GM23248 (cell line): ENCODE measurements around the gene FOXL2.

ENCODE experiments used
- EZH2 ChIP-seq: fragments of 200-600 bp; sonication (generic); IDR thresholded peaks from 2 replicates; pipeline ENCODE4 v1.6.1; 2018; ENCODE audit warnings: antibody characterized with exemption, mild to moderate bottlenecking; ENCODE audit not compliant: insufficient read depth, poor library complexity, severe bottlenecking
- EZH2phosphoT487 ChIP-seq: fragments of 200-600 bp; sonication (generic); IDR thresholded peaks from 2 replicates; pipeline ENCODE4 v1.6.1; 2018; ENCODE audit warnings: antibody characterized with exemption, moderate library complexity, mild to moderate bottlenecking, low read depth; ENCODE audit not compliant: insufficient read depth

DNA sequence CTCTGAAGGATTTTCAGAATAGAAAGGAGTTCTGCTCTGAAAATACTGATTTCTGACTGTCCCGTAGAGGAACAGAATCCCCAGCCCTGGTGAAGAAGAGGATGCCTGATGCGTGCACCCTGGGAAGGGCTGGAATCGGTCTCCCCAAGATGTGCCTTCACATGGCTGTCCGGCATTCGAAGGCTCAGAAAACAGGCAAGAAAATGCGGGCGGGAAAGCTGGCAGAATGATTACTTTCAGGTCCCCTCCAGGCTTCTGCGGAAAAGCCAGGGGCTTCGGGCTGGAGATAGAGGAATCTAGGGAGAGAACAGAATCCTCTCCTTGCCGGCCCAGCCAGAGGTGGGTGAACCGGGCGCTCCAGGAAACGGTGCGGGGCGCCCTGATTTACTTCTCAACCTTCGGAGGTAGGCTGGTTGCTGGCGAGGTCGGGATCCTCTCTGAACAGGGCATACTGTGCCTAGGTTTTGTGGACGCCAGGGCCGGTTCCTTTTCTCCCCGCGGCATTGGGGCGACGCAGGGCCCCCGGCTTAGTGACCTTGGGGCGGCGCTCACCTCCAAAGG is 2.6 kb upstream of the FOXL2 start:
- no peak for TF ChIP-seq EZH2phosphoT487
- no peak for TF ChIP-seq EZH2
